Measurements from ENCODE around the gene ENPEP.
"Not testable (repeated sequence)": the region's sequence is repeated elsewhere in the genome, so short reads cannot be mapped to it uniquely, and the experiment has no call there.

The ENPEP gene

GRCh38 chr4:110516106-110516922, 40.4 kb downstream of the ENPEP start:
- DNase-seq (ENCODE audit: low spot score) = peak; percentile 55

- peak; percentile 21 for DNase-seq (ENCODE audit: low spot score)
Observed at GRCh38 chr4:110518889-110519490, 43.0 kb downstream of the ENPEP start.

- DNase-seq (ENCODE audit: low spot score) = no peak
Observed at GRCh38 chr4:110520886-110521285, 44.9 kb downstream of the ENPEP start.

DNA sequence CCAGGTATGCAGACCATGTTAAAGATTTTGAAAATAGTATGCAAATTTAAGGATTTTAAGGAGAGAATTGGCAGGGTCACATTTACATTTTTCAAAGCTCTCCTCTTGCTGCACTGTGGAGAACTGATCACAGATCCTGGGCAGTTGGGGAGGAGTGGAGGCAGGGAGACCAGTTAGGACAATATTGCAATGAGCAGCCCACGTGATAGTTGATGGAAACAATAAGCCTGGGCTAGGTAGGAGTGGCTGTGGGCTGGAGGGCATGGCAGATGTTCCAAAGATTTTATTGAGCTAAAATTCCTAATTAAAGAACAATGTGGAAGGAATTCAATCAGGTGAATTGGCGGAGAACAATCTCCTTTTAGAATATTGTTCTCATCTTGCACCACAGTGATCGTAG, 50.6 kb downstream of the ENPEP start:
- DNase-seq (ENCODE audit: low spot score) = no peak

DNA sequence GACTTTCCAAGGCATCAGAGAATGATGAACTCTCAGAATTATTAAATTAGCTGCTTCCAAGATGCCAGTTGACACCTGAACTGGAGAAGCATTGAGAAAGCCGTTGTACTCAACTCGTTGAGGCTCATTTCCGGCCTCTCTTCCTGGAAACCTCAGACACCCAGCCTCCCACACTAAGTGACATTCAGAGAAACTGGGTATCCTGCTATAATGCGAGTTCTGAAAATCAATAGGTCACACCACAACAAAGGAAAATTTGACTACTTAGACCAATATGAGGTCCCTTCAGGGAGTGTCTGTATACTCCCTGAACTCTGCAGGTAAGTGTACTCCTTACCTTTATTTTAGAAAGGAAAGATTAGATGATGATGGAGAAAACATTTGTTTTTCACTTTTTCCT, 51.2 kb downstream of the ENPEP start:
- DNase-seq (ENCODE audit: low spot score) = no peak

DNA sequence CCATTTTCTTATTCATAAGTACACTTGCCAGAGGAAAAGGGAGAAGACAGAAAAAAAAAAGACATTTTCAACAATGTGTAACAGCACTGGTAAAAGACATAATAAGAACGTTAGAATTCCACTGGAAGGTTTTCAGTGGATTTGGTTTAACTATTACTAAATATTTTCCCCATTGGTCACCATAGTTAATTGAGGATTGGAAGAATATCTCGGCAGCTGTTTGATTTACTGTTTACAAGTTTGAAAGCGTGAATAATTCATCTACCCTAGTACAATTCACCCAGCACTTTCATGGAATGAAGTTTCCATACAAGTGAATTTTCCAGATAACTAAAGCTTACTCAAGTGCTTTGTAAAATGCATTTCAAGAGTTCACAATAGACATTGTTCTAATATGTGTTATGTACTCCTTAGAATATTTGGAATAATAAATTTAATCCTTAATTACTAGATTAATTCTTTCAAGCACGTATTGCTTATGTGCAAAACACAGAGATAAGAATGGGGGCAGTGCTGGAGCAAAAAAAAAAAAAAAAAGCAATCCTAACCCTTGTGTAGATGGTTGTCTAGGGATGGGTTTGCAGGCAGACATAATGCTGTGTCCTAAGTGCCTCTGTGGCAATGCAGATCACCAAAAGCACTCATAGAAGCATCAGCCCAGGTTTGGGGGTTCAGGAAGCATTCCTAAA, 57.1 kb downstream of the ENPEP start:
- DNase-seq (ENCODE audit: low spot score) = no peak

- DNase-seq (ENCODE audit: low spot score) = no peak
Observed at GRCh38 chr4:110533590-110533910, 57.6 kb downstream of the ENPEP start.

DNA sequence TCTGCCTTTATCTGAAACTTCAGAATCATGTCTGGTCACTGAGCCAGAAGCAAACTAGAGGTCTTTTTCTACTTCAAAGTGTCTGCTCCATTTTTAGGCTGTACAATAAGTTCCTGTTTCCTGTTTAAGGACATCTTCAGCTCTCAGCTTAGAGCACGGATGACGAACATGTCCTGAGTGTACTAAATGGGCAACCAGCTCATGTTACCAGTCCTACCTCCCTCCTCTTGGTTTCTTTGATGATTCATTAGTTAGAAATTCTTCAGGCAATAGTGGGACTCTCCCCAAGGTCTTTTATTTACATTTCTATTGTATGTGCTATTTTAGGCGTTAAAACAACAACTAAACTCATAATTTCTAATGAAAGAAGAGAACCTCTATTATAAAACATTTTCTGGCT, 58.0 kb downstream of the ENPEP start:
- peak; percentile 81 for DNase-seq (ENCODE audit: low spot score)

DNA sequence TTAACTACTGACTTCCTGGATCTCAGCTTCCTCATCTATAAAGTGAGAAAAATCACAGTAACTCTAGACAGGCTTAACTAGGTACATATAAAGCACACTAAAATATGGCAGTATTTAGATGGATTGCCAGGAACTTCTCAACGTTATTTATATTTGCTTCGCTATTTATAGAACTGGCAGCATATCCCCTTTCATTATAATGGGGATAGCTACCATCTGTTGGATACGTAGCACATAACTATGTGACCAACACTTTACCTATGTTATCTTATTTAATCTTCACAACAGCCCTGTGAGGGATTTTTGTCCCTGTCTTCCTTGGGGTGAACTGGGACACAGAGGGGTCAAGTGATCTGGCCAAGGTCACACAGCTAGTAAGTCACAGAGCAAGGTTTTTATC, 64.6 kb downstream of the ENPEP start:
- DNase-seq (ENCODE audit: low spot score) = no peak

- peak; percentile 33 for DNase-seq (ENCODE audit: low spot score)
Observed at GRCh38 chr4:110540982-110541451, 65.1 kb downstream of the ENPEP start.

DNA sequence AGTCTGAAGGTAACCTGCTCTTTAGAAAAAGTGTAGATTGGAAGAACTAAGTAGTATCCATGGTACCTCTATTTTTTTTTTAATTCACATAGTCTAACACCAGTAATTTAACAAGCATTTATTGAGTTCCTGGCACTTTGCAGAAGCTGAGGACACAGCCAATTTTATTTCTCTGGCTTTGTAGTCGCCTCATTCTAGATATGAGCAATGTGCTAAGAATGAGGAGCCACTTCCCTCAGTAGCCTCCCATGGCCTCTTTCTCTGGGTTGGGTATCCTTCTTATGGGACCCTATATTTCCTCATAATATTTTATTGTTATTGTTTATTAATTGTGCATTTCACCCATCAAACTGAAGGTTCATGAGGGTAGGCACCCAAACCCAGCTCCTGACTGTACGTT, 67.6 kb downstream of the ENPEP start:
- no peak for DNase-seq (ENCODE audit: low spot score)

DNA sequence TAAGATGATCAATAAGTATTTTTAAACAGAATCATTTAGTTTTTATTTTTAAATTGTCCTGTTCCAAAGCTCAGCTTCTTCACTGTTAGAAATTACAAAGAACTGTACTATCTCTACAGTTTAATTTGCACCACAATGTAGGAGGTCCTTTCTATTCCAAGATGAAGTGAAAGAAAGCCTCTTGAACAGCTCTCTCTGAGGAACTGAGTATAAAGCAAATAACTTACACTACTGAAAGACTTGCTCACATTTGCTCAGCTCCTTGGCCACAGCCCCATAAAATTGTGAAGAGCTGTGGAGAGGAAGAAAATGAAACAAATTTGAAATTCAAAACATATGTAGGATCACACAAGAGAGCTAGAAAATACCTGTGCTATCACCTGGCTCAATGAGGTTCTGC, 68.6 kb downstream of the ENPEP start:
- no peak for DNase-seq (ENCODE audit: low spot score)

DNA sequence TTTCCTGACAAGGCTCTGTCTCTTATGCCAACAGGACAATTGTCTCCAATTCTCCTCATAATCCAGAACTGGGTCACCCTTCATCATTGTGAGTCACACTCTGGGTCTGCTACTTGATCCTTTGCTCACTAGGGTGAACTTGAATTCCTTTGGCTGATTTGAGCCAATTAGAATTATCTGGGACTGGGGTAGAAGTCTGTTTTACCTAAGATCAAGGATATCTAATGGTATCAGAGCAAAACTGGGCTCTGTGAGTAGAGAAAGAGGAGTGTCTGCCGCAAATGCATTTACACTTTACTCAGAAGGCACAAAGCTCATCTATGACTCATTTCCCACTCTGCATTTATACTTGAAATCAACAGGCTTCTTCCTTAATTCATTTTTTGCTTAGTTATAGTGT, 74.3 kb downstream of the ENPEP start:
- DNase-seq (ENCODE audit: low spot score) = peak; percentile 13

- no peak for DNase-seq (ENCODE audit: low spot score)
Observed at GRCh38 chr4:110553197-110553596, 77.2 kb downstream of the ENPEP start.

- no peak for DNase-seq (ENCODE audit: low spot score)
Observed at GRCh38 chr4:110567214-110567613, 91.3 kb downstream of the ENPEP start.

DNA sequence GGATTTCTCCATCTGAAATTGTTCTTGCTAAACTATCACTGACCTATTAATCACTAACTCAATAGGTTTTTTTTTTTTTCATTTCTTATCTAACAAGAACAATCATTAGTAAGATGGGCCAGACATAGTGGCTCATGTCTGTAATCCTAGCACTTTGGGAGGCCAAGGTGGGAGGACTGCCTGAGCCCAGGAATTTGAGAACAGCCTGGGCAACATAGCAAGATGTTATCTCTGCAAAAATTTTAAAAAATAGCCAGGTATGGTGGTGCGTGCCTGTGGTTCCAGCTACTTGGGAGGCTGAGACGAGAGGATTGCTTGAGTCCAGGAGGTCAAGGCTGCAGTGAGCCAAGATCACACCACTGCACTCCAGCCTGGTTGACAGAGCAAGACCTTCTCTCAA, 100.7 kb downstream of the ENPEP start:
- DNase-seq (ENCODE audit: low spot score) = not testable (repeated sequence)

- peak; percentile 87 for DNase-seq (ENCODE audit: low spot score)
Observed at GRCh38 chr4:110586131-110586850, 110.3 kb downstream of the ENPEP start.

- DNase-seq (ENCODE audit: low spot score) = no peak
Observed at GRCh38 chr4:110587666-110588285, 111.8 kb downstream of the ENPEP start.

DNA sequence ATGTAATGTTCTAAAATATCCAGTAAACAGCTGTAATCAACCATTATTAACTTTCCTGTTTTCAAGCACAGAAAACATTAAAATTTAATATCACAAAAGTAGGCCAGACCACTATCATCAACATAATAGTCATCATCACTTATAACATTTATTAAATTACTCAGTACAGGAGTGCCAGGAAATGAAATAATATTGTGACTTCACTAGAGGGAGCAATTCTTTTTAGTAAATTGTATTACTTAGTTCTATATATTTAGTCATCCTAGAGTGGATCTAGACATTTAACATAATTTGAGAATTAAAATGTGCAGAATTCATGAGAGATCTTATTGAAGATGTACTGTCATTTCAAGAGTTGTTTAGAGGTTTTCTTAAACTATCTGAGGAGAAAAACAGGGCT, 113.3 kb downstream of the ENPEP start:
- peak; percentile 37 for DNase-seq (ENCODE audit: low spot score)

DNA sequence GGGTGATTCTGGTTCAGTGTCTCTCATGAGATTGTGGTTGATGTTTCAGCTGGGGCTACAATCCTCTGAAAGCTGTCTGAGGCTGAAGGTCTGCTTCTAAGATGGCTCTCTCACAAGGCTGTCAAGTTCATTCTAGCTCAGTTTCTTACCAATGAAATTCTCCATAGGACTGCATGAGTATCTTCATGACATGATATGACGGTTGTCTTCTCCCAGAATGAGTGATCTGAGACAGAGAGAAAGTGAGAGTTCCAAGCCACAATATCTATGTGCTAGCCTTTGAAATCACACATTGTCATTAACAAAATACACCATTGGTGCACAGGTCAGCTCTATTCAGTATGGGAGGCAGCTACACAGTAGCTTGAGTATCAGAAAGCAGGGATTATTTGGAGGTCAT, 119.6 kb downstream of the ENPEP start:
- no peak for DNase-seq (ENCODE audit: low spot score)

DNA sequence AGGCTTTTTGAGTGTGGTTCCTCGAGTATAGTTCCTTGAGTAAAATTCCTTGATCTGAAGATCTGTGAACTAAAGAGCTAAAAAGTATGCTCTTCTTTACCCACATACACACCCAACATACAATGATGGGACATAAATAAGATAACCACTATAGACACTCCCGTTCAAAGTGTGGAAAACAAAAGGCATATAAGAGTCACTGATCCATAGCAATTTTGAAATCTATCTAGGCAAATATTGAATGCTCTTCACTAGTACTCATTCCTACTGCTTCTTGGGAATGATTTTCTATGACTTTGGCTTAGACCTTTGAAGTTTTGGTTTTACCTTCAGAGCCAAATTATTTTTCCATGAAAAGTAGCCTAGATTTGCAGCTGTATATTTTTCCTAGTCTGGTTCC, 120.5 kb downstream of the ENPEP start:
- no peak for DNase-seq (ENCODE audit: low spot score)

DNA sequence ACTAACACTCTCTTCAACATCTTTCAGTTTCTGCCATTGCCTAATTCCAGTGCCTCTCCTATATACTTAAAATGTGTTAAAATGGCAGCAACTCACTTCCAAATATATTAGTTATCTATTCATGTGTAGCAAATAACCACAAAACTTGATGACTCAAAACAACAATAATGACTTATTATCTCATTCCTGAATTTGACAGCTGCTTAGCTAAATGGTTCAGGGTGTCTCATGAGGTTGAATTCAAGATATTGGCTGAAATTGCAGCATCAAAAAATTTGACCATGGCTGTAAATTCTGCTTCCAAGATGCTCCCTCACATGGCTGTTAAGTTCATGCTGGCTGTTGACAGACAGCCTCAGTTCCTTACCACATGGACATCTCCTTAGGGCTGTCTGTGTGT, 121.6 kb downstream of the ENPEP start:
- DNase-seq (ENCODE audit: low spot score) = no peak

Measured in GM03348 (cell line).